ENCODE results near the gene ADCY2.

Gene ADCY2

DNA sequence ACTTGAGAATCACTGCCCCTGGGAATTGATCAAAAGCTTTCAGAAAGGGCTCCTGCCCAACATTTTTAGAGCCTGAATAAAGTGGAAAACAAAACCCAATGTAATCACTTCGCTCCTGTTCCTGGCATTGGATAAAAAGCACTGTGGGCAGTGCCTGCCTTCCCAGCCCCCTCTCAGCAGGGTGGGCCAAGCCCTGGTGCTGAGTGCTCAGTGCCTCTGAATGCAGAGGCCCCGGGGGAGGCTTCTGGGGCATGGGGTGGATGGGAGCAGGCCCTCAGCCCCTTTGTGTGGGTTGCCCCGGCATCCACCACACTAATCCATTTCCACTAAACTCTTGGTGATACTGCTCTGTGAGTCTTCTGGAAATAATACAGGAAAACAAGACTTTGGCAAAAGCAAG, 399.4 kb downstream of the ADCY2 start:
- no peak overlapping the region for H2AFZ ChIP-seq (ENCODE audit: low read depth)
- no peak overlapping the region for H3K4me3 ChIP-seq (IDR thresholded peaks at IDR 0.05; ENCODE audit: insufficient read depth, low read depth, low read length)
- no peak overlapping the region for H3K9ac ChIP-seq
- no peaks in the 10 kb centered on the region for H3K27me3 ChIP-seq (ENCODE audit: insufficient read depth, low read depth)
- TF ChIP-seq, protein P1, sequence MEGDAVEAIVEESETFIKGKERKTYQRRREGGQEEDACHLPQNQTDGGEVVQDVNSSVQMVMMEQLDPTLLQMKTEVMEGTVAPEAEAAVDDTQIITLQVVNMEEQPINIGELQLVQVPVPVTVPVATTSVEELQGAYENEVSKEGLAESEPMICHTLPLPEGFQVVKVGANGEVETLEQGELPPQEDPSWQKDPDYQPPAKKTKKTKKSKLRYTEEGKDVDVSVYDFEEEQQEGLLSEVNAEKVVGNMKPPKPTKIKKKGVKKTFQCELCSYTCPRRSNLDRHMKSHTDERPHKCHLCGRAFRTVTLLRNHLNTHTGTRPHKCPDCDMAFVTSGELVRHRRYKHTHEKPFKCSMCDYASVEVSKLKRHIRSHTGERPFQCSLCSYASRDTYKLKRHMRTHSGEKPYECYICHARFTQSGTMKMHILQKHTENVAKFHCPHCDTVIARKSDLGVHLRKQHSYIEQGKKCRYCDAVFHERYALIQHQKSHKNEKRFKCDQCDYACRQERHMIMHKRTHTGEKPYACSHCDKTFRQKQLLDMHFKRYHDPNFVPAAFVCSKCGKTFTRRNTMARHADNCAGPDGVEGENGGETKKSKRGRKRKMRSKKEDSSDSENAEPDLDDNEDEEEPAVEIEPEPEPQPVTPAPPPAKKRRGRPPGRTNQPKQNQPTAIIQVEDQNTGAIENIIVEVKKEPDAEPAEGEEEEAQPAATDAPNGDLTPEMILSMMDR (conservative IDR thresholded peaks at IDR 0.05; ENCODE audit: low read depth, low read length) = no peak
- no peaks in the 10 kb centered on the region for H3K79me2 ChIP-seq (ENCODE audit: insufficient read depth, low read depth)
- H4K20me1 ChIP-seq (ENCODE audit: insufficient read depth) = no peaks in the 10 kb centered on the region
- H3K4me2 ChIP-seq = no peak overlapping the region
- peaks cover 14% of the 10 kb centered on the region for H3K4me1 ChIP-seq (ENCODE audit: low read depth, poor library complexity, severe bottlenecking)
- H3K27ac ChIP-seq = no peak overlapping the region
- no peaks in the 10 kb centered on the region for H3K36me3 ChIP-seq (ENCODE audit: insufficient read depth)

DNA sequence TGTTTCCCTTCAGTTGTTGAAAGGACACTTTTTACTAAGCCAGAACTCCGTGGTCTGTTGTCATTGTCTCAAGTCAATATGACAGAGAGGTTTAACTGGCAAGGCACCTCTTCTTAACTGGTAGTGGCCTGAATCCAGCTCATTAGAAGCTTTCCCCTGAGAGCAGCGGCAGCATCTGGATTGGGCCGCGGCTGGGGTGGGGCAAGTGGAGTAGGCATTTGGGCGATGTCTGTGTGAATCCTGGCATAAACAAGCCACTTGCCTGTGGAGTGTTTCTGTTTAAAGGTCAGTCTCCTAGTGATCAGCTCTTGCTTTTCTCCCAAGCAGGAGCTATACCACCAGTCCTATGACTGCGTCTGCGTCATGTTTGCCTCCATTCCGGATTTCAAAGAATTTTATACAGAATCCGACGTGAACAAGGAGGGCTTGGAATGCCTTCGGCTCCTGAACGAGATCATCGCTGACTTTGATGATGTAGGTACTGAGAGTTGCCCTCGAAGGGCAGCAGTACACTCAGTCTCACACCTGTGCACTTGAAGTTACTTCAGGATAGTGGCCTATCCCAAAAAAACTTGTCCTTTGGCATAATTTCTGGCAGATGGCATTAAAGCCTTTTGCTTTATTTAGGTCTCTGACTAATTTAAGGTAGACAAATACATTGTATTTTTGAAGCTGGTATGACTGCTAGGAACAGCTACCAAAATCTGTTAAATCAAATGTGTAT, 406.1 kb downstream of the ADCY2 start:
- H4K20me1 ChIP-seq (ENCODE audit: insufficient read depth) = no peaks in the 10 kb centered on the region
- H3K4me3 ChIP-seq (IDR thresholded peaks at IDR 0.05; ENCODE audit: insufficient read depth, low read depth, low read length) = no peak overlapping the region
- H3K27me3 ChIP-seq (ENCODE audit: insufficient read depth, low read depth) = no peaks in the 10 kb centered on the region
- H3K27ac ChIP-seq = no peak overlapping the region
- H3K79me2 ChIP-seq (ENCODE audit: insufficient read depth, low read depth) = no peaks in the 10 kb centered on the region
- no peak overlapping the region for H3K9ac ChIP-seq
- TF ChIP-seq, protein P1 (conservative IDR thresholded peaks at IDR 0.05; ENCODE audit: low read depth, low read length) = no peak
- H2AFZ ChIP-seq (ENCODE audit: low read depth) = no peak overlapping the region
- H3K4me2 ChIP-seq = no peak overlapping the region
- no peaks in the 10 kb centered on the region for H3K36me3 ChIP-seq (ENCODE audit: insufficient read depth)
- no peaks in the 10 kb centered on the region for H3K4me1 ChIP-seq (ENCODE audit: low read depth, poor library complexity, severe bottlenecking)

- no peaks in the 10 kb centered on the region for H3K27me3 ChIP-seq (ENCODE audit: insufficient read depth, low read depth)
- no peaks in the 10 kb centered on the region for H3K36me3 ChIP-seq (ENCODE audit: insufficient read depth)
- H2AFZ ChIP-seq (ENCODE audit: low read depth) = no peak overlapping the region
- no peaks in the 10 kb centered on the region for H3K79me2 ChIP-seq (ENCODE audit: insufficient read depth, low read depth)
- no peak overlapping the region for H3K9ac ChIP-seq
- H3K27ac ChIP-seq = no peak overlapping the region
- no peak overlapping the region for H3K4me3 ChIP-seq (IDR thresholded peaks at IDR 0.05; ENCODE audit: insufficient read depth, low read depth, low read length)
- no peaks in the 10 kb centered on the region for H3K4me1 ChIP-seq (ENCODE audit: low read depth, poor library complexity, severe bottlenecking)
- TF ChIP-seq, protein P1 (conservative IDR thresholded peaks at IDR 0.05; ENCODE audit: low read depth, low read length) = no peak
- no peak overlapping the region for H3K4me2 ChIP-seq
- H4K20me1 ChIP-seq (ENCODE audit: insufficient read depth) = no peaks in the 10 kb centered on the region
These were observed 406.9 kb downstream of the ADCY2 start for GRCh38 chr5:7802855-7803254.

- no peak overlapping the region for H3K4me2 ChIP-seq
- no peaks in the 10 kb centered on the region for H3K27me3 ChIP-seq (ENCODE audit: insufficient read depth, low read depth)
- H3K79me2 ChIP-seq (ENCODE audit: insufficient read depth, low read depth) = no peaks in the 10 kb centered on the region
- H3K4me3 ChIP-seq (IDR thresholded peaks at IDR 0.05; ENCODE audit: insufficient read depth, low read depth, low read length) = no peak overlapping the region
- TF ChIP-seq, protein P1 (conservative IDR thresholded peaks at IDR 0.05; ENCODE audit: low read depth, low read length) = no peak
- no peaks in the 10 kb centered on the region for H3K4me1 ChIP-seq (ENCODE audit: low read depth, poor library complexity, severe bottlenecking)
- H3K9ac ChIP-seq = no peak overlapping the region
- H3K27ac ChIP-seq = no peak overlapping the region
- no peaks in the 10 kb centered on the region for H3K36me3 ChIP-seq (ENCODE audit: insufficient read depth)
- H2AFZ ChIP-seq (ENCODE audit: low read depth) = no peak overlapping the region
- H4K20me1 ChIP-seq (ENCODE audit: insufficient read depth) = no peaks in the 10 kb centered on the region
These were observed 408.0 kb downstream of the ADCY2 start for GRCh38 chr5:7803937-7804336.

Measured in KMS-11 (cell line).